Neural cell (in vitro differentiated cells): ENCODE results near the gene URI1.

Experiments
- EP300 ChIP-seq: fragments of 450-650 bp; conservative IDR thresholded peaks from 2 replicates; pipeline ENCODE4 v1.6.1; 2014; ENCODE audit warnings: antibody characterized with exemption, mild to moderate bottlenecking, moderate library complexity; ENCODE audit not compliant: poor library complexity, severe bottlenecking
- RAD21 ChIP-seq: fragments of 450-650 bp; conservative IDR thresholded peaks from 2 replicates; pipeline ENCODE4 v1.6.1; 2014; ENCODE audit warnings: antibody characterized with exemption, mild to moderate bottlenecking, moderate library complexity
- SMC3 ChIP-seq: fragments of 450-650 bp; conservative IDR thresholded peaks from 2 replicates; pipeline ENCODE4 v1.6.1; 2014; ENCODE audit warnings: antibody characterized with exemption, mild to moderate bottlenecking, moderate library complexity; ENCODE audit not compliant: poor library complexity
- TAF1 ChIP-seq: IDR thresholded peaks from 2 replicates; pipeline ENCODE4 v1.6.1; 2012; ENCODE audit warnings: low read depth
- TF ChIP-seq, protein P1 (sequence below): fragments of 450-650 bp; IDR thresholded peaks from 2 replicates; pipeline ENCODE4 v1.5.1; 2014; ENCODE audit warnings: antibody characterized with exemption, mild to moderate bottlenecking, moderate library complexity; ENCODE audit not compliant: poor library complexity, severe bottlenecking
- TF ChIP-seq, protein P2 (sequence below): IDR thresholded peaks from 2 replicates; pipeline ENCODE4 v1.6.1; 2012; ENCODE audit warnings: borderline replicate concordance

DNA sequence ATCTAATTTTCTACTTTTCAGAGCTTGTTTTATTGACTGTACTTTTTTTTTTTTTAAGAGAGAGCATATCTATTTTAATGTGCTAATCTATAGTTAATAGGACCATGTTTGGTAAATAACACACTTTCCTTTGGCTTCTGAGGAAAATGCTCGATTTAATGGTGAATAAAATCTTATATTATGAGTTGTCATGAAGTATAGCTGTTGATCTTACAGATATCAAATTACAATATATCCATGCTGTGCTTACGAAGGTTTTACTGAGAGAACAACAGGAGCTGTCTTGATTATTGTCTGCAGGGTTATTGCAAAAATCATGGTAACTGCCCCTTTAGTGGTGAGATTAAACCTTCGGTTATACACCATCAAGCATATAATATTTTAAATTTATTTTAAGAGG, 29.6 kb downstream of the URI1 start:
- TF ChIP-seq, protein P1, sequence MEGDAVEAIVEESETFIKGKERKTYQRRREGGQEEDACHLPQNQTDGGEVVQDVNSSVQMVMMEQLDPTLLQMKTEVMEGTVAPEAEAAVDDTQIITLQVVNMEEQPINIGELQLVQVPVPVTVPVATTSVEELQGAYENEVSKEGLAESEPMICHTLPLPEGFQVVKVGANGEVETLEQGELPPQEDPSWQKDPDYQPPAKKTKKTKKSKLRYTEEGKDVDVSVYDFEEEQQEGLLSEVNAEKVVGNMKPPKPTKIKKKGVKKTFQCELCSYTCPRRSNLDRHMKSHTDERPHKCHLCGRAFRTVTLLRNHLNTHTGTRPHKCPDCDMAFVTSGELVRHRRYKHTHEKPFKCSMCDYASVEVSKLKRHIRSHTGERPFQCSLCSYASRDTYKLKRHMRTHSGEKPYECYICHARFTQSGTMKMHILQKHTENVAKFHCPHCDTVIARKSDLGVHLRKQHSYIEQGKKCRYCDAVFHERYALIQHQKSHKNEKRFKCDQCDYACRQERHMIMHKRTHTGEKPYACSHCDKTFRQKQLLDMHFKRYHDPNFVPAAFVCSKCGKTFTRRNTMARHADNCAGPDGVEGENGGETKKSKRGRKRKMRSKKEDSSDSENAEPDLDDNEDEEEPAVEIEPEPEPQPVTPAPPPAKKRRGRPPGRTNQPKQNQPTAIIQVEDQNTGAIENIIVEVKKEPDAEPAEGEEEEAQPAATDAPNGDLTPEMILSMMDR = no peak
- TF ChIP-seq SMC3 (no peak), RAD21 (no peak), TAF1 (no peak), EP300 (no peak)
- TF ChIP-seq, protein P2, sequence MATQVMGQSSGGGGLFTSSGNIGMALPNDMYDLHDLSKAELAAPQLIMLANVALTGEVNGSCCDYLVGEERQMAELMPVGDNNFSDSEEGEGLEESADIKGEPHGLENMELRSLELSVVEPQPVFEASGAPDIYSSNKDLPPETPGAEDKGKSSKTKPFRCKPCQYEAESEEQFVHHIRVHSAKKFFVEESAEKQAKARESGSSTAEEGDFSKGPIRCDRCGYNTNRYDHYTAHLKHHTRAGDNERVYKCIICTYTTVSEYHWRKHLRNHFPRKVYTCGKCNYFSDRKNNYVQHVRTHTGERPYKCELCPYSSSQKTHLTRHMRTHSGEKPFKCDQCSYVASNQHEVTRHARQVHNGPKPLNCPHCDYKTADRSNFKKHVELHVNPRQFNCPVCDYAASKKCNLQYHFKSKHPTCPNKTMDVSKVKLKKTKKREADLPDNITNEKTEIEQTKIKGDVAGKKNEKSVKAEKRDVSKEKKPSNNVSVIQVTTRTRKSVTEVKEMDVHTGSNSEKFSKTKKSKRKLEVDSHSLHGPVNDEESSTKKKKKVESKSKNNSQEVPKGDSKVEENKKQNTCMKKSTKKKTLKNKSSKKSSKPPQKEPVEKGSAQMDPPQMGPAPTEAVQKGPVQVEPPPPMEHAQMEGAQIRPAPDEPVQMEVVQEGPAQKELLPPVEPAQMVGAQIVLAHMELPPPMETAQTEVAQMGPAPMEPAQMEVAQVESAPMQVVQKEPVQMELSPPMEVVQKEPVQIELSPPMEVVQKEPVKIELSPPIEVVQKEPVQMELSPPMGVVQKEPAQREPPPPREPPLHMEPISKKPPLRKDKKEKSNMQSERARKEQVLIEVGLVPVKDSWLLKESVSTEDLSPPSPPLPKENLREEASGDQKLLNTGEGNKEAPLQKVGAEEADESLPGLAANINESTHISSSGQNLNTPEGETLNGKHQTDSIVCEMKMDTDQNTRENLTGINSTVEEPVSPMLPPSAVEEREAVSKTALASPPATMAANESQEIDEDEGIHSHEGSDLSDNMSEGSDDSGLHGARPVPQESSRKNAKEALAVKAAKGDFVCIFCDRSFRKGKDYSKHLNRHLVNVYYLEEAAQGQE = no peak
